Spleen (tissue), 11 donors: ENCODE results near the gene ANKRD44. TPM values are rescaled to one million over a fixed set of nuclear protein-coding genes. Genes with fewer than 3 reads are reported as not detected.
"Not testable (repeated sequence)": the region's sequence is repeated elsewhere in the genome, so short reads cannot be mapped to it uniquely, and the experiment has no call there.

ENCODE experiments used
- DNase-seq: peaks from one replicate; pipeline ENCODE4 v3.0.0-alpha.2; 2020
- H3K27ac ChIP-seq, 8 donors: fragments of 200-600 bp; sonication (generic) in 7 of 8; 1 replicate in 4 of 8; 2 replicates in 4 of 8; pipeline versions ENCODE4 v1.5.0 to v1.8.0; 2016 to 2021; ENCODE audit warnings: inconsistent platforms in 4 of 8, mild to moderate bottlenecking in 4 of 8, moderate library complexity in 1 of 8
- H3K27me3 ChIP-seq, 7 donors: fragments of 200-600 bp; sonication (generic) in 6 of 7; replicated peaks in 1 of 7; 1 replicate in 4 of 7; 2 replicates in 3 of 7; pipeline versions ENCODE4 v1.5.0 to v1.8.0; 2016 to 2021; ENCODE audit warnings: inconsistent platforms in 3 of 7, mild to moderate bottlenecking in 1 of 7
- H3K36me3 ChIP-seq, 6 donors: fragments of 200-600 bp; sonication (generic) in 5 of 6; 1 replicate in 4 of 6; 2 replicates in 2 of 6; pipeline versions ENCODE4 v1.5.0 to v1.8.0; 2016 to 2021; ENCODE audit warnings: inconsistent platforms in 2 of 6
- H3K4me1 ChIP-seq, 6 donors: fragments of 200-600 bp; sonication (generic) in 5 of 6; 1 replicate in 3 of 6; 2 replicates in 3 of 6; pipeline versions ENCODE4 v1.5.0 to v1.8.0; 2016 to 2021; ENCODE audit warnings: inconsistent platforms in 3 of 6
- H3K4me3 ChIP-seq, 8 donors: fragments of 200-600 bp; sonication (generic) in 7 of 8; 1 replicate in 4 of 8; 2 replicates in 4 of 8; pipeline versions ENCODE4 v1.5.0 to v1.8.0; 2016 to 2021; ENCODE audit warnings: inconsistent platforms in 4 of 8, mild to moderate bottlenecking in 4 of 8, moderate library complexity in 2 of 8
- H3K9me3 ChIP-seq, 8 donors: fragments of 200-600 bp; sonication (generic) in 7 of 8; 1 replicate in 4 of 8; 2 replicates in 4 of 8; pipeline versions ENCODE4 v1.5.0 to v1.8.0; 2016 to 2021; ENCODE audit warnings: inconsistent platforms in 4 of 8
- CTCF ChIP-seq, 11 experiments: fragments of 200-600 bp in 7 of 11; fragments of 450-650 bp in 4 of 11; sonication (generic) in 4 of 11; IDR thresholded peaks in 8 of 11; conservative IDR thresholded peaks in 3 of 11; 1 replicate in 7 of 11; 2 replicates in 4 of 11; pipeline versions ENCODE4 v1.4.0 to v1.8.0; 2016 to 2021; ENCODE audit warnings: antibody characterized with exemption in 11 of 11, inconsistent platforms in 4 of 11, mild to moderate bottlenecking in 1 of 11
- POLR2A ChIP-seq, 3 donors: fragments of 450-650 bp; IDR thresholded peaks; one replicate each; pipeline ENCODE4 v1.5.1; 2017; ENCODE audit warnings: antibody characterized with exemption in 3 of 3, mild to moderate bottlenecking in 1 of 3
- POLR2AphosphoS5 ChIP-seq, 3 donors: sonication (generic); formaldehyde crosslinking; IDR thresholded peaks; one replicate each; pipeline ENCODE4 v1.5.1; 2017; ENCODE audit warnings: antibody characterized with exemption in 3 of 3
- WGBS, 5 donors: extraction: QIAGEN DNeasy Blood & Tissue Kit in 3 of 5; methylation state at CpG; one replicate each; pipeline versions ENCODE4 v1.1.5 to v1.1.7; 2013 to 2018; 5-methylcytosine and 5-hydroxymethylcytosine counted together
- intact Hi-C: fragments of 100-400 bp; cut with DNase I; formaldehyde crosslinking; loops from one replicate; pipeline ENCODE4 v1.15.0; 2023; ENCODE audit warnings: low total_unique reads
- polyA plus RNA-seq, 3 donors: library from polyadenylated mRNA; stranded (reverse); fragments of 200-250 nt; gene quantifications; one replicate each; pipeline ENCODE4 v1.2.1, GENCODE V29; 2013
- total RNA-seq, 7 donors: library from RNA; depleted of rRNA in 3 of 7; stranded (reverse); fragments of >200 nt in 3 of 7; fragmentation: NEBNext Ultra II Directional in 4 of 7; extraction: Animal tissue kit (Norgen Biotek cat#: 25700) in 4 of 7; gene quantifications; one replicate each; pipeline versions ENCODE4 v1.1.0 to v1.2.1, GENCODE V29; 2016 to 2021
- donor health status: healthy with polysubstance abuse.
- donor health status: DM: no; HTN: no; CAD: no; lungs with moderate emphysema.
- donor health status: DM: no; HTN: no; CAD: no.
- donor health status: Bipolar disorder and iron deficiency.
- donor health status: healthy.
- donor health status: DM: no; HTN: no; CAD: no.
- donor health status: DM: yes; HTN: yes; CAD: no.

ANKRD44 gene
- total and polyA plus RNA-seq, 10 donors = 16.0 to 183 (median 140) TPM

DNA sequence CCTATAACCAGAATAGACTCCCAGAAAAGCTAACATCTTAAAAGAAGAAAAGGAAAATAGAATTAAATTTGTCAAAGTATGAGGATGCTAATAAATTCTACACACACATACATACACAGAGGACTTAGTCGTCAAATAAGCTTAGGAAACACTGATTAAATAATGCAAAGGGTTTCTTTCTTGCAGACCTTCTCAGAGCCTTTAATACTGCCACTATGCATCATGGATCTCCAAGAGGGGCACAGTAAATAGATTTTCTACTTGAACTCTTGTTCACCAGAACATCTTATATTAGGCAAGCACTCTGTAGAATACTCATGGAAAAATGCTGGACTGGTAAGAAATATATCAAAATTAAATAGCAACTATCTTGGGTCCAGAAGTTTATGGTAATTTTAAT lies 69.4 kb downstream of the ANKRD44 start:
- Histone ChIP-seq H3K27ac (peak overlapping the region in 5 of 8 donors; percentile 79 to 89 (median 86)), H3K4me1 (peaks cover 46 to 100% (median 90%) of the 10 kb centered on the region in 6 donors)

DNA sequence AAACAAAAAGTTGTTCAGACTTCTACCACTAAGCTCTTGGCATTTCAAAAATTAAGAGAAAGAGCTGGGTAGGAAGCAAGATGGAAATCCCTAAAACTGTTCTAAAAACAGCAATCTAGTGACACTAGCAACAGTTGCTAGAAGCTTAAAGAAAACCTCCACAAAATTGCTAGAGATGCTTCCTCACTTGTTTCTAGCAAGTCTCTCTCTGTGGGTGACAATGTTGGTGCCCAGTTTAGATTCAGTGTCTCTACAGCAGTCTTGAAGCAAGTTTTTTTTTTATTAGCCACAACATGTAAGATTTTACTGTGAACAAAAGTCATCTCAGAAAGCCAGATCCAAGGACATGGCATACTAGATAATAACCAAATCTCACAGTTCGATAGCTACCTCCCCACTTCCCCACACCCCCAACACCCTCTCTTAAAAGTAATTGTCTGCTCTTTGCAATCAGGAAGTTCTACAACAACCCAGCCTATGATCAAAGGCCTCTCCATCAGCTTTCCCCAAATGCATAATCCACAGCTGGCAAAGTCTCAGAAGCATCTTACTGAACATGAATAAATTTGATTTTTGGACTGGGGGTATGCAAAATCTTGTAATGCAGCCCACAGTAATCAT lies 70.0 kb downstream of the ANKRD44 start:
- peak overlapping the region in 1 of 8 donors; percentile 19 for H3K4me3 ChIP-seq
- H3K27me3 ChIP-seq = no peaks in the 10 kb centered on the region
- H3K27ac ChIP-seq = peak overlapping the region; percentile 68 to 89 (median 86)
- 7 to 22% (median 11%) methylated on average over 1 of the region's 1 CpG for WGBS, 5 donors
- peaks cover 51 to 100% (median 94%) of the 10 kb centered on the region in 6 donors for H3K4me1 ChIP-seq
- intact Hi-C loops = no loop called here
- H3K9me3 ChIP-seq = no peaks in the 10 kb centered on the region
- no peak for DNase-seq
- no peaks in the 10 kb centered on the region for H3K36me3 ChIP-seq
- TF ChIP-seq POLR2AphosphoS5 (IDR thresholded peaks at IDR 0.05) = no peak
- no peak for TF ChIP-seq CTCF (IDR thresholded peaks at IDR 0.05 in 8 of 11, conservative IDR thresholded peaks at IDR 0.05 in 3 of 11)
- no peak for TF ChIP-seq POLR2A (IDR thresholded peaks at IDR 0.05)

More for the DNA sequence above, 69.4 kb downstream of the ANKRD44 start:
- H3K27me3 ChIP-seq = no peaks in the 10 kb centered on the region
- TF ChIP-seq POLR2AphosphoS5 (IDR thresholded peaks at IDR 0.05) = no peak
- no peak for TF ChIP-seq POLR2A (IDR thresholded peaks at IDR 0.05)
- TF ChIP-seq CTCF (IDR thresholded peaks at IDR 0.05 in 8 of 11, conservative IDR thresholded peaks at IDR 0.05 in 3 of 11) = no peak
- no peak overlapping the region for H3K4me3 ChIP-seq
- no peaks in the 10 kb centered on the region for H3K36me3 ChIP-seq
- intact Hi-C loops = no loop called here
- no peaks in the 10 kb centered on the region for H3K9me3 ChIP-seq
- no peak for DNase-seq
- 28 to 81% (median 57%) methylated on average over 1 of the region's 1 CpG for WGBS, 5 donors

- DNase-seq, H3K27me3 ChIP-seq, H3K36me3 ChIP-seq, H3K9me3 ChIP-seq, intact Hi-C loops: not testable (repeated sequence)
- Histone ChIP-seq H3K27ac (peak overlapping the region; percentile 68 to 89 (median 86)), H3K4me1 (peaks cover 51 to 100% (median 94%) of the 10 kb centered on the region in 6 donors), H3K4me3 (peak overlapping the region in 2 of 8 donors; percentile 14 to 42)
- 51 to 67% (median 56%) methylated on average over 7 of the region's 7 CpGs for WGBS, 5 donors
Measured at GRCh38 chr2:197240018-197240417, 70.6 kb downstream of the ANKRD44 start.

DNA sequence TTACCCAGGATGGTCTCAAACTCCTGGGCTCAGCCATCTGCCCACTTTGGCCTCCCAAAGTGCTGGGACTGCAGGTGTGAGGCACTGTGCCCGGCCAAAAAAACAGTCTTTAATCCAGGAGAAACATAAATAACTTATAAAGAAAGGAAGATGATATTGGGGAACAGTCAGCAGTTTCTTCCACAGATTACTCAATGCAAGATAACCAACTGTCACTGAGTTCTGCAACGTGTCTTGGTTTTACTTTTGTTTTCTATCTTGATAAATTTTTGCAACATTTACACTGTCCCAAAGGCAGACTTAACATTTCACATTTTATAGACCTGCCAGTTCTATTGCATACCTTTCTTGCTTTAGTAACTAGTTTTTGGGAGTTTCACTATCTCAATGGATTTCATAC lies 71.1 kb downstream of the ANKRD44 start:
- TF ChIP-seq POLR2AphosphoS5 (IDR thresholded peaks at IDR 0.05) = no peak
- no peak for TF ChIP-seq CTCF (IDR thresholded peaks at IDR 0.05 in 8 of 11, conservative IDR thresholded peaks at IDR 0.05 in 3 of 11)
- no peak for TF ChIP-seq POLR2A (IDR thresholded peaks at IDR 0.05)
- Histone ChIP-seq H3K9me3 (no peaks in the 10 kb centered on the region), H3K4me3 (peak overlapping the region in 2 of 8 donors; percentile 14 to 42), H3K27ac (peak overlapping the region; percentile 68 to 89 (median 86)), H3K36me3 (no peaks in the 10 kb centered on the region), H3K27me3 (no peaks in the 10 kb centered on the region), H3K4me1 (peaks cover 51 to 100% (median 96%) of the 10 kb centered on the region in 6 donors)
- no peak for DNase-seq
- intact Hi-C loops = no loop called here
- 12 to 18% (median 15%) methylated on average over 2 of the region's 2 CpGs for WGBS, 5 donors
